Ovary (tissue), 3 donors: ENCODE results near the gene GRK5.
"Not testable (repeated sequence)": the region's sequence is repeated elsewhere in the genome, so short reads cannot be mapped to it uniquely, and the experiment has no call there.

Source experiments
- EP300 ChIP-seq: sonication (generic); formaldehyde crosslinking; IDR thresholded peaks from one replicate; pipeline ENCODE4 v1.6.1; 2017; ENCODE audit warnings: antibody characterized with exemption
- POLR2A ChIP-seq: fragments of 450-650 bp; IDR thresholded peaks from one replicate; pipeline ENCODE4 v1.6.1; 2017; ENCODE audit warnings: antibody characterized with exemption, mild to moderate bottlenecking, moderate library complexity
- TF ChIP-seq, protein P1 (sequence below), 3 donors: fragments of 450-650 bp in 2 of 3; fragments of 200-600 bp in 1 of 3; IDR thresholded peaks; one replicate each; pipeline versions ENCODE4 v1.5.1 to v1.8.0; 2016 to 2022; ENCODE audit warnings: antibody characterized with exemption in 3 of 3, mild to moderate bottlenecking in 1 of 3
- donor health status: DM: no; HTN: no; CAD: no.

DNA sequence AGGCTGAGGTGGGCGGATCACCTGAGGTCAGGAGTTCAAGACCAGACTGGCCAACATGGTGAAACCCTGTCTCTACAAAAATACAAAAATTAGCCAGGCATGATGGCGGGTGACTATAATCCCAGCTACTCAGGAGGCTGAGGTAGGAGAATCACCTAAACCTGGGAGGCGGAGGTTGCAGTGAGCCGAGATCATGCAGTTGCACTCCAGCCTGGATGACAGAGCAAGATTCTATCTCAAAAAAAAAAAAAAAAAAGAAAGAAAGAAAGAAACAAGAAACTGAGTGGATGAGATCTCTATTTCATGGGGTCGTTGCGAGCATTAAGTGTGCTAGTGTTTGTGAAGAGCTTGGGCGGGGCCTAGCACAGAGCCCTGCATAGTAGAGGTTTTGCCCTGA lies 65.0 kb downstream of the GRK5 start:
- TF ChIP-seq, protein P1, sequence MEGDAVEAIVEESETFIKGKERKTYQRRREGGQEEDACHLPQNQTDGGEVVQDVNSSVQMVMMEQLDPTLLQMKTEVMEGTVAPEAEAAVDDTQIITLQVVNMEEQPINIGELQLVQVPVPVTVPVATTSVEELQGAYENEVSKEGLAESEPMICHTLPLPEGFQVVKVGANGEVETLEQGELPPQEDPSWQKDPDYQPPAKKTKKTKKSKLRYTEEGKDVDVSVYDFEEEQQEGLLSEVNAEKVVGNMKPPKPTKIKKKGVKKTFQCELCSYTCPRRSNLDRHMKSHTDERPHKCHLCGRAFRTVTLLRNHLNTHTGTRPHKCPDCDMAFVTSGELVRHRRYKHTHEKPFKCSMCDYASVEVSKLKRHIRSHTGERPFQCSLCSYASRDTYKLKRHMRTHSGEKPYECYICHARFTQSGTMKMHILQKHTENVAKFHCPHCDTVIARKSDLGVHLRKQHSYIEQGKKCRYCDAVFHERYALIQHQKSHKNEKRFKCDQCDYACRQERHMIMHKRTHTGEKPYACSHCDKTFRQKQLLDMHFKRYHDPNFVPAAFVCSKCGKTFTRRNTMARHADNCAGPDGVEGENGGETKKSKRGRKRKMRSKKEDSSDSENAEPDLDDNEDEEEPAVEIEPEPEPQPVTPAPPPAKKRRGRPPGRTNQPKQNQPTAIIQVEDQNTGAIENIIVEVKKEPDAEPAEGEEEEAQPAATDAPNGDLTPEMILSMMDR (IDR thresholded peaks at IDR 0.05), result not testable (repeated sequence)
- not testable (repeated sequence) for TF ChIP-seq POLR2A, EP300
